Measurements from ENCODE around the gene TTC39B.
A peak's percentile ranks its signal among the peaks of the same experiment; 100 is the strongest.

Gene TTC39B

GRCh38 chr9:15229409-15229808 lies 77.6 kb downstream of the TTC39B start:
- no peak for DNase-seq (ENCODE audit: low read depth in 1 of 2, low spot score in 1 of 2)

GRCh38 chr9:15227491-15227890 lies 79.5 kb downstream of the TTC39B start:
- no peak for DNase-seq (ENCODE audit: low read depth in 1 of 2, low spot score in 1 of 2)

- DNase-seq (ENCODE audit: low read depth in 1 of 2, low spot score in 1 of 2): no peak
These were observed 81.4 kb downstream of the TTC39B start for GRCh38 chr9:15225564-15226126.

- DNase-seq (ENCODE audit: low read depth in 1 of 2, low spot score in 1 of 2): no peak
These were observed 84.7 kb downstream of the TTC39B start for GRCh38 chr9:15222313-15222712.

GRCh38 chr9:15221746-15222145 lies 85.3 kb downstream of the TTC39B start:
- DNase-seq (ENCODE audit: low read depth in 1 of 2, low spot score in 1 of 2): no peak

GRCh38 chr9:15220658-15221318 lies 86.2 kb downstream of the TTC39B start:
- DNase-seq (ENCODE audit: low read depth in 1 of 2, low spot score in 1 of 2): no peak

- DNase-seq (ENCODE audit: low read depth in 1 of 2, low spot score in 1 of 2): no peak
These were observed 87.5 kb downstream of the TTC39B start for GRCh38 chr9:15219546-15219945.

- no peak for DNase-seq (ENCODE audit: low read depth in 1 of 2, low spot score in 1 of 2)
These were observed 88.0 kb downstream of the TTC39B start for GRCh38 chr9:15218994-15219393.

- DNase-seq (ENCODE audit: low read depth in 1 of 2, low spot score in 1 of 2): no peak
These were observed 93.8 kb downstream of the TTC39B start for GRCh38 chr9:15213249-15213648.

- no peak for DNase-seq (ENCODE audit: low read depth in 1 of 2, low spot score in 1 of 2)
These were observed 95.1 kb downstream of the TTC39B start for GRCh38 chr9:15211815-15212495.

GRCh38 chr9:15211160-15211814 lies 95.7 kb downstream of the TTC39B start:
- DNase-seq (ENCODE audit: low read depth in 1 of 2, low spot score in 1 of 2): peak; percentile 9 to 26

GRCh38 chr9:15206903-15207696 lies 99.9 kb downstream of the TTC39B start:
- no peak for DNase-seq (ENCODE audit: low read depth in 1 of 2, low spot score in 1 of 2)

GRCh38 chr9:15205632-15206420 lies 101.2 kb downstream of the TTC39B start:
- no peak for DNase-seq (ENCODE audit: low read depth in 1 of 2, low spot score in 1 of 2)

GRCh38 chr9:15203581-15203980 lies 103.4 kb downstream of the TTC39B start:
- no peak for DNase-seq (ENCODE audit: low read depth in 1 of 2, low spot score in 1 of 2)

- no peak for DNase-seq (ENCODE audit: low read depth in 1 of 2, low spot score in 1 of 2)
These were observed 106.9 kb downstream of the TTC39B start for GRCh38 chr9:15200111-15200510.

- DNase-seq (ENCODE audit: low read depth in 1 of 2, low spot score in 1 of 2): no peak
These were observed 114.2 kb downstream of the TTC39B start for GRCh38 chr9:15192856-15193255.

GRCh38 chr9:15191378-15191777 lies 115.6 kb downstream of the TTC39B start:
- no peak for DNase-seq (ENCODE audit: low read depth in 1 of 2, low spot score in 1 of 2)

GRCh38 chr9:15189481-15189880 lies 117.5 kb downstream of the TTC39B start:
- DNase-seq (ENCODE audit: low read depth in 1 of 2, low spot score in 1 of 2): no peak

- DNase-seq (ENCODE audit: low read depth in 1 of 2, low spot score in 1 of 2): no peak
These were observed 119.4 kb downstream of the TTC39B start for GRCh38 chr9:15187589-15187988.

- DNase-seq (ENCODE audit: low read depth in 1 of 2, low spot score in 1 of 2): no peak
These were observed 124.3 kb downstream of the TTC39B start for GRCh38 chr9:15182730-15183129.
